Peyer's patch (tissue), 4 donors: ENCODE results near the gene TULP4. TPM values are rescaled to one million over a fixed set of nuclear protein-coding genes. Genes with fewer than 3 reads are reported as not detected.
"Not testable (repeated sequence)": the region's sequence is repeated elsewhere in the genome, so short reads cannot be mapped to it uniquely, and the experiment has no call there.

Source experiments
- DNase-seq, 3 donors: peaks; one replicate each; pipeline ENCODE4 v3.0.0-alpha.2; 2017 to 2019
- H3K27ac ChIP-seq, 4 donors: fragments of 200-600 bp; sonication (generic); one replicate each; pipeline ENCODE4 v1.5.1; 2016 to 2019
- H3K27me3 ChIP-seq, 2 donors: fragments of 200-600 bp; sonication (generic); one replicate each; pipeline ENCODE4 v1.5.1; 2019
- H3K36me3 ChIP-seq, 3 donors: fragments of 200-600 bp; sonication (generic); one replicate each; pipeline ENCODE4 v1.5.1; 2016 to 2019
- H3K4me1 ChIP-seq, 4 donors: fragments of 200-600 bp; sonication (generic); one replicate each; pipeline ENCODE4 v1.5.1; 2016 to 2019
- H3K4me3 ChIP-seq, 4 donors: fragments of 200-600 bp; sonication (generic); 1 replicate in 3 of 4; 2 replicates in 1 of 4; pipeline ENCODE4 v1.5.1; 2016 to 2019; ENCODE audit warnings: mild to moderate bottlenecking in 1 of 4
- H3K9me3 ChIP-seq, 4 donors: fragments of 200-600 bp; sonication (generic); one replicate each; pipeline ENCODE4 v1.5.1; 2016 to 2019; ENCODE audit warnings: mild to moderate bottlenecking in 1 of 4
- CTCF ChIP-seq, 6 experiments: fragments of 450-650 bp in 4 of 6; fragments of 200-600 bp in 2 of 6; sonication (generic) in 1 of 6; IDR thresholded peaks; one replicate each; pipeline ENCODE4 v1.5.1; 2017 to 2019; ENCODE audit warnings: antibody characterized with exemption in 6 of 6, mild to moderate bottlenecking in 3 of 6, moderate library complexity in 1 of 6
- POLR2A ChIP-seq, 2 donors: fragments of 450-650 bp; IDR thresholded peaks; one replicate each; pipeline ENCODE4 v1.5.1; 2017; ENCODE audit warnings: antibody characterized with exemption in 2 of 2, mild to moderate bottlenecking in 2 of 2, moderate library complexity in 2 of 2
- total RNA-seq, 4 donors: library from RNA; depleted of rRNA; stranded (reverse); fragments of >200 nt; gene quantifications; one replicate each; pipeline ENCODE4 v1.1.0, GENCODE V29; 2016

TULP4 gene
- total RNA-seq, 4 donors from 2014 or later, result 197 to 268 (median 206) TPM

GRCh38 chr6:158519761-158520160, 207.5 kb downstream of the TULP4 start:
- no peak for TF ChIP-seq POLR2A (IDR thresholded peaks at IDR 0.05)
- TF ChIP-seq CTCF (IDR thresholded peaks at IDR 0.05), result no peak
- DNase-seq, result no peak
- Histone ChIP-seq H3K4me1 (peaks cover 0 to 17% (median 4%) of the 10 kb centered on the region in 4 donors), H3K9me3 (no peaks in the 10 kb centered on the region), H3K36me3 (no peaks in the 10 kb centered on the region), H3K27ac (no peak overlapping the region), H3K4me3 (no peak overlapping the region), H3K27me3 (no peaks in the 10 kb centered on the region)

- H3K4me1 ChIP-seq, result peaks cover 0 to 17% (median 4%) of the 10 kb centered on the region in 4 donors
- not testable (repeated sequence) for H3K4me3 ChIP-seq, H3K27me3 ChIP-seq, H3K9me3 ChIP-seq, DNase-seq, H3K27ac ChIP-seq, H3K36me3 ChIP-seq
Measured at GRCh38 chr6:158520975-158521374, 208.7 kb downstream of the TULP4 start.

GRCh38 chr6:158521759-158522158, 209.5 kb downstream of the TULP4 start:
- DNase-seq, result no peak
- Histone ChIP-seq H3K27ac (no peak overlapping the region), H3K4me1 (peaks cover 0 to 13% (median 4%) of the 10 kb centered on the region in 4 donors), H3K27me3 (no peaks in the 10 kb centered on the region), H3K4me3 (no peak overlapping the region), H3K36me3 (no peaks in the 10 kb centered on the region), H3K9me3 (no peaks in the 10 kb centered on the region)
- TF ChIP-seq POLR2A (IDR thresholded peaks at IDR 0.05), result no peak
- TF ChIP-seq CTCF (IDR thresholded peaks at IDR 0.05), result no peak

GRCh38 chr6:158522616-158523015, 210.4 kb downstream of the TULP4 start:
- Histone ChIP-seq H3K27me3 (no peaks in the 10 kb centered on the region), H3K4me3 (no peak overlapping the region), H3K4me1 (peaks cover 0 to 12% (median 4%) of the 10 kb centered on the region in 4 donors), H3K27ac (no peak overlapping the region), H3K36me3 (no peaks in the 10 kb centered on the region), H3K9me3 (peaks cover 0 to 5% (median 0%) of the 10 kb centered on the region in 4 donors)
- DNase-seq, result no peak
- no peak for TF ChIP-seq POLR2A (IDR thresholded peaks at IDR 0.05)
- no peak for TF ChIP-seq CTCF (IDR thresholded peaks at IDR 0.05)

GRCh38 chr6:158524311-158524710, 212.0 kb downstream of the TULP4 start:
- H3K36me3 ChIP-seq, result no peaks in the 10 kb centered on the region
- no peaks in the 10 kb centered on the region for H3K27me3 ChIP-seq
- no peaks in the 10 kb centered on the region for H3K4me1 ChIP-seq
- H3K4me3 ChIP-seq, result no peak overlapping the region
- DNase-seq, result no peak
- TF ChIP-seq CTCF (IDR thresholded peaks at IDR 0.05), result no peak
- TF ChIP-seq POLR2A (IDR thresholded peaks at IDR 0.05), result no peak
- peaks cover 0 to 5% (median 0%) of the 10 kb centered on the region in 4 donors for H3K9me3 ChIP-seq
- H3K27ac ChIP-seq, result no peak overlapping the region

GRCh38 chr6:158527858-158528257, 215.6 kb downstream of the TULP4 start:
- not testable (repeated sequence) for H3K4me1 ChIP-seq, DNase-seq, H3K27me3 ChIP-seq, H3K36me3 ChIP-seq, H3K9me3 ChIP-seq, H3K4me3 ChIP-seq, H3K27ac ChIP-seq

- DNase-seq, result no peak
- no peaks in the 10 kb centered on the region for H3K36me3 ChIP-seq
- H3K27me3 ChIP-seq, result no peaks in the 10 kb centered on the region
- H3K27ac ChIP-seq, result no peak overlapping the region
- TF ChIP-seq POLR2A (IDR thresholded peaks at IDR 0.05) (no peak), CTCF (IDR thresholded peaks at IDR 0.05) (no peak)
- H3K4me1 ChIP-seq, result no peaks in the 10 kb centered on the region
- H3K9me3 ChIP-seq, result peaks cover 0 to 5% (median 0%) of the 10 kb centered on the region in 4 donors
- H3K4me3 ChIP-seq, result no peak overlapping the region
Measured at GRCh38 chr6:158528826-158529225, 216.6 kb downstream of the TULP4 start.
